B cell (primary cell): ENCODE measurements around the gene MYO1B. TPM values are rescaled to one million over a fixed set of nuclear protein-coding genes. Genes with fewer than 3 reads are reported as not detected.

Source experiments
- ATAC-seq: fragments of 200-7000 bp; cut with Tn5 transposase; one replicate; pipeline ENCODE4 v1.10.0; 2021; ENCODE audit warnings: low read depth, mild to moderate bottlenecking, moderate number of reproducible peaks, moderate library complexity
- CTCF ChIA-PET: fragments of 350-600 bp; sonication (Branson Sonifier 250); formaldehyde crosslinking; loops from one replicate; lab custom pipeline; 2021; ENCODE audit warnings: antibody characterized with exemption, inconsistent platforms; lab: Charles Lee
- POLR2A ChIA-PET: fragments of 350-600 bp; sonication (Branson Sonifier 250); formaldehyde crosslinking; loops from one replicate; lab custom pipeline; 2021; ENCODE audit warnings: antibody characterized with exemption; lab: Charles Lee
- DNase-seq: peaks from one replicate; pipeline ENCODE4 v3.0.0; 2013
- H2AFZ ChIP-seq: 2 replicates; pipeline ENCODE4 v1.6.1; 2012; ENCODE audit warnings: mild to moderate bottlenecking, low read depth, low read length; ENCODE audit not compliant: insufficient read depth, poor library complexity, severe bottlenecking
- H3K27ac ChIP-seq, 2 donors: 1 replicate in 1 of 2; 2 replicates in 1 of 2; pipeline ENCODE4 v1.5.1; 2012 to 2013; ENCODE audit warnings: low read length in 2 of 2, mild to moderate bottlenecking in 2 of 2, moderate library complexity in 1 of 2
- H3K27me3 ChIP-seq, 4 experiments: fragments of 200-600 bp in 1 of 4; sonication (generic) in 1 of 4; replicated peaks in 1 of 4; 1 replicate in 2 of 4; 2 replicates in 2 of 4; pipeline versions ENCODE4 v1.6.1 to v1.7.0; 2013 to 2016; ENCODE audit warnings: low read length in 3 of 4, mild to moderate bottlenecking in 2 of 4, mixed read lengths in 1 of 4, moderate library complexity in 1 of 4; ENCODE audit not compliant: insufficient read depth in 4 of 4, control insufficient read depth in 3 of 4; ENCODE audit errors: control extremely low read depth in 1 of 4
- H3K36me3 ChIP-seq, 2 experiments: replicated peaks in 1 of 2; 1 replicate in 1 of 2; 2 replicates in 1 of 2; pipeline versions ENCODE4 v1.6.1 to v1.7.1; 2013; ENCODE audit warnings: low read length in 1 of 2; ENCODE audit not compliant: insufficient read depth in 2 of 2, control insufficient read depth in 1 of 2; ENCODE audit errors: control extremely low read depth in 1 of 2, extremely low read depth in 1 of 2
- H3K4me1 ChIP-seq, 2 donors: fragments of 200-600 bp in 1 of 2; sonication (generic) in 1 of 2; 1 replicate in 1 of 2; 2 replicates in 1 of 2; pipeline versions ENCODE4 v1.5.1 to v1.6.1; 2013 to 2017; ENCODE audit warnings: low read length in 2 of 2; ENCODE audit not compliant: control insufficient read depth in 2 of 2, insufficient read depth in 2 of 2
- H3K4me2 ChIP-seq: replicated peaks from 2 replicates; pipeline ENCODE3; 2012; ENCODE audit warnings: mild to moderate bottlenecking, low read depth, low read length; ENCODE audit not compliant: poor library complexity, severe bottlenecking
- H3K4me3 ChIP-seq, 5 experiments: fragments of 200-600 bp in 1 of 5; sonication (generic) in 1 of 5; 1 replicate in 3 of 5; 2 replicates in 2 of 5; pipeline versions ENCODE4 v1.5.1 to v1.7.0; 2011 to 2016; ENCODE audit warnings: low read length in 4 of 5, mild to moderate bottlenecking in 4 of 5, low read depth in 2 of 5, control low read depth in 1 of 5, moderate library complexity in 1 of 5; ENCODE audit not compliant: insufficient read depth in 1 of 5; ENCODE audit errors: control extremely low read depth in 1 of 5, extremely low read depth in 1 of 5
- H3K79me2 ChIP-seq: fragments of 200-600 bp; sonication (generic); one replicate; pipeline ENCODE4 v1.6.0; 2016; ENCODE audit warnings: low read length; ENCODE audit not compliant: control insufficient read depth, insufficient read depth
- H3K9ac ChIP-seq: fragments of 200-600 bp; sonication (generic); 2 replicates; pipeline ENCODE4 v1.6.1; 2017; ENCODE audit warnings: mild to moderate bottlenecking, low read length, moderate library complexity
- H3K9me3 ChIP-seq, 3 donors: one replicate each; pipeline versions ENCODE4 v1.6.1 to v1.7.1; 2013; ENCODE audit warnings: low read length in 2 of 3; ENCODE audit not compliant: control insufficient read depth in 2 of 3, insufficient read depth in 1 of 3; ENCODE audit errors: control extremely low read depth in 1 of 3
- H4K20me1 ChIP-seq: 2 replicates; pipeline ENCODE4 v1.6.0; 2012; ENCODE audit warnings: mild to moderate bottlenecking, low read length; ENCODE audit not compliant: insufficient read depth, control insufficient read depth, poor library complexity, severe bottlenecking
- H3K27ac Mint-ChIP-seq: one replicate; pipeline ENCODE4 v1.8.0; 2021; ENCODE audit warnings: mixed read lengths
- H3K27me3 Mint-ChIP-seq: one replicate; pipeline ENCODE4 v1.8.0; 2021; ENCODE audit warnings: mixed read lengths
- H3K4me1 Mint-ChIP-seq: one replicate; pipeline ENCODE4 v1.8.0; 2021; ENCODE audit warnings: mixed read lengths
- H3K4me3 Mint-ChIP-seq: one replicate; pipeline ENCODE4 v1.8.0; 2021; ENCODE audit warnings: mixed read lengths
- H3K9me3 Mint-ChIP-seq: one replicate; pipeline ENCODE4 v1.8.0; 2022; ENCODE audit warnings: mixed read lengths; ENCODE audit not compliant: insufficient read depth
- EZH2 ChIP-seq: IDR thresholded peaks from 2 replicates; pipeline ENCODE4 v1.6.1; 2012; ENCODE audit warnings: borderline replicate concordance, low read depth, mild to moderate bottlenecking, moderate library complexity, low read length; ENCODE audit not compliant: insufficient read depth, poor library complexity, severe bottlenecking
- WGBS: methylation state at CpG from one replicate; pipeline ENCODE4 v1.1.5; 2013; ENCODE audit warnings: missing lambda C conversion rate; ENCODE audit not compliant: insufficient coverage; 5-methylcytosine and 5-hydroxymethylcytosine counted together
- intact Hi-C: fragments of 100-400 bp; cut with micrococcal nuclease; formaldehyde crosslinking; loops from one replicate; pipeline ENCODE4 v1.10.0; 2022
- polyA plus RNA-seq: library from polyadenylated mRNA; depleted of rRNA; stranded (reverse); fragments of >200 nt; gene quantifications from 2 replicates; pipeline ENCODE4 v1.2.3, GENCODE V29; 2012
- total RNA-seq, 2 donors: library from RNA; stranded (reverse); fragments of 120-200 nt in 1 of 2; gene quantifications; 1 replicate in 1 of 2; 2 replicates in 1 of 2; pipeline versions ENCODE4 v1.2.3 to v1.2.4, GENCODE V29; 2013 to 2022
- TF ChIP-seq, protein P1 (sequence below): fragments of 200-600 bp; IDR thresholded peaks from one replicate; pipeline ENCODE4 v1.8.0; 2022; ENCODE audit warnings: antibody characterized with exemption, mild to moderate bottlenecking

The MYO1B gene
- total and polyA plus RNA-seq, 2 donors (not counting 1 experiment from before 2014, with no cell fraction given), result 0.67 to 4.4 TPM

DNA sequence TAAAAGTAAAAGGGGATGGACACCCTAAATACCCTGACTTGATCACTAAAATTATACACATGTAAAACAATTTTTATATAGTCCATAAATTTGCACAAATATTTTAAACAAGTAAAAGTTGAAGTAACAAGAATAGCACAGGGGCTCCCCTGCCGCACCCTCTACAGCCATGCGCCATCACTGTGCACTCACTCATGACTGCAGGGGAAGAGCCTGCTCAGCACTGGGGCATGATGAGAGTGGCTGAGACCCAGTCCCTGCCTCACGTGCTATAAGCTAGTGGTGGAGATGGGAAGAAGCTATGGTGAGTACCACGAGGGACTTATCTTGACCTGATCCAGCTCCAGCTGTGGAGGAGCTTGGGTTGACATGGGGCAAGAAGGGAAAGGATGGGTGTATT lies 46.9 kb upstream of the MYO1B start:
- Histone ChIP-seq H3K79me2 (no peaks in the 10 kb centered on the region), H3K36me3 (no peaks in the 10 kb centered on the region), H3K4me2 (no peak overlapping the region), H3K27ac (no peak overlapping the region), H2AFZ (no peak overlapping the region), H3K27me3 (no peaks in the 10 kb centered on the region), H3K9me3 (peaks cover 0 to 1% (median 0%) of the 10 kb centered on the region in 3 donors), H3K4me3 (no peak overlapping the region), H3K4me1 (peaks cover 10 to 17% of the 10 kb centered on the region in 2 donors), H3K9ac (no peak overlapping the region), H4K20me1 (no peaks in the 10 kb centered on the region)
- ChIA-PET CTCF (interaction anchor here (2.0 kb wide), 1 partner anchor 20 kb away, joined by 13 read pairs; no protein-coding TSS in a partner anchor), POLR2A (no interaction called here)
- H3K4me1 Mint-ChIP-seq, result peaks cover 25% of the 10 kb centered on the region
- H3K27me3 Mint-ChIP-seq, result no peaks in the 10 kb centered on the region
- intact Hi-C loops, result no loop called here
- H3K9me3 Mint-ChIP-seq, result no peaks in the 10 kb centered on the region
- H3K4me3 Mint-ChIP-seq, result no peak overlapping the region
- H3K27ac Mint-ChIP-seq, result no peak overlapping the region
- no peak for TF ChIP-seq EZH2
- TF ChIP-seq, protein P1, sequence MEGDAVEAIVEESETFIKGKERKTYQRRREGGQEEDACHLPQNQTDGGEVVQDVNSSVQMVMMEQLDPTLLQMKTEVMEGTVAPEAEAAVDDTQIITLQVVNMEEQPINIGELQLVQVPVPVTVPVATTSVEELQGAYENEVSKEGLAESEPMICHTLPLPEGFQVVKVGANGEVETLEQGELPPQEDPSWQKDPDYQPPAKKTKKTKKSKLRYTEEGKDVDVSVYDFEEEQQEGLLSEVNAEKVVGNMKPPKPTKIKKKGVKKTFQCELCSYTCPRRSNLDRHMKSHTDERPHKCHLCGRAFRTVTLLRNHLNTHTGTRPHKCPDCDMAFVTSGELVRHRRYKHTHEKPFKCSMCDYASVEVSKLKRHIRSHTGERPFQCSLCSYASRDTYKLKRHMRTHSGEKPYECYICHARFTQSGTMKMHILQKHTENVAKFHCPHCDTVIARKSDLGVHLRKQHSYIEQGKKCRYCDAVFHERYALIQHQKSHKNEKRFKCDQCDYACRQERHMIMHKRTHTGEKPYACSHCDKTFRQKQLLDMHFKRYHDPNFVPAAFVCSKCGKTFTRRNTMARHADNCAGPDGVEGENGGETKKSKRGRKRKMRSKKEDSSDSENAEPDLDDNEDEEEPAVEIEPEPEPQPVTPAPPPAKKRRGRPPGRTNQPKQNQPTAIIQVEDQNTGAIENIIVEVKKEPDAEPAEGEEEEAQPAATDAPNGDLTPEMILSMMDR, result no peak
- no peak for DNase-seq
- 78% methylated on average over 4 of the region's 4 CpGs for WGBS
- no peak for ATAC-seq

DNA sequence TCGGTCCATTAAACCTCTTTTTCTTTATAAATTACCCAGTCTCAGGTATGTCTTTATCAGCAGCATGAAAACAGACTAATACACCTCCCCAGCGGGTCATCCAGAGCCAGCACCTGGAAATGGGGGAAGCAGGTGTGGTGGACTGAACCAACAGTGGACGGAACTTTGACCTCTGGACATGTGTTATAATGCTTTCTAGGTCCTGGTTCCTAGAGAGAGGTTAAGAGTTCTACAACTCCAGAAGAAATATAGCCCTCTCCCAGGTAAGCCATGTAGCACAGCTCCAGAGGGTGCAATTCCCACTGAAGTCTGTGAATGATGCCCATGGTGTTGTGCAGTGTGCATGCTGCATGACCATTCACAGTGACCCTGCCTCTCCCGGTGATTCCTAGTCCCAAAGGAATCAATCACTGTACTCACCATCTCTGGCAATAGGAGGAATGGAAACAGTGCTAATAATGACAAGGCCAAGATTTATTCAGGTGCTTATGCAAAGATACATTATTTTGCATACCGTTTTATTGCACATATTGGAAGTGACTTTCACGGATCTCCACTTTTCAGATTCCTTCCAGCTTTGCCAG lies 45.2 kb upstream of the MYO1B start:
- Histone ChIP-seq H3K4me1 (peaks cover 7 to 13% of the 10 kb centered on the region in 2 donors), H3K36me3 (no peaks in the 10 kb centered on the region), H3K9ac (no peak overlapping the region), H2AFZ (no peak overlapping the region), H3K27me3 (no peaks in the 10 kb centered on the region), H3K79me2 (no peaks in the 10 kb centered on the region), H3K4me2 (no peak overlapping the region), H4K20me1 (no peaks in the 10 kb centered on the region), H3K9me3 (peaks cover 0 to 1% (median 0%) of the 10 kb centered on the region in 3 donors), H3K27ac (no peak overlapping the region), H3K4me3 (no peak overlapping the region)
- peaks cover 18% of the 10 kb centered on the region for H3K4me1 Mint-ChIP-seq
- H3K27ac Mint-ChIP-seq, result no peak overlapping the region
- no peak for DNase-seq
- H3K9me3 Mint-ChIP-seq, result no peaks in the 10 kb centered on the region
- H3K27me3 Mint-ChIP-seq, result no peaks in the 10 kb centered on the region
- intact Hi-C loops, result no loop called here
- 80% methylated on average over 1 of the region's 6 CpGs for WGBS
- ChIA-PET CTCF (interaction anchor here (2.0 kb wide), 1 partner anchor 18 kb away, joined by 13 read pairs; no protein-coding TSS in a partner anchor), POLR2A (no interaction called here)
- no peak for ATAC-seq
- no peak overlapping the region for H3K4me3 Mint-ChIP-seq
- TF ChIP-seq, protein P1, result no peak
- no peak for TF ChIP-seq EZH2
